Measurements from ENCODE around the gene PPP4C.
"Not testable (repeated sequence)": the region's sequence is repeated elsewhere in the genome, so short reads cannot be mapped to it uniquely, and the experiment has no call there.

The PPP4C gene

DNA sequence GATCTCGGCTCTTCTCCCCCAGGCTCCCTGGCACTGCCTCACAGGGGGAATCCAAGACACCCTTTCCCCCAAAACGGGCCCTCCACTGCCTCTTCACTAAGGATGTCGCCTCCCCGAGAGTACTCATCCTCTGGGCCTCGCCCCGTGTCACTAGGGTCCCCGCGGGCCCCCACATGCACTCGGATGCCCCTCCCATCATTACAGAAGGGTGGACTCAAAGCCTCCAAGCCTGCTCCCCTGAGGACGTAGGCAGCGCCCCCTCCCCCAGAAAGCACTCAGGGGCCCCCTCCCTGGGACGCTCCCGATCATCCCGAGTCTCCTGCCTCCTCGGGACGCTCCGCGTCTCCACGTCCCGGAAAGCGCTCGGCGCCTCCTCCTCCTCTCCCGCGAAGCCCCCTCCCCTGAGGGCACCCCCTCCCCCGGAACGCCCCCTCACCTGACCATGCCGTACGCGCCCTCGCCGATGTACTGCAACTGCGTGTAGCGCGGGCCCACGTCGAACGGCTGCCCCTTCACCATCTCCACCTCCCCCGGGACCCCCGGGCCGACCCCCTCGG lies 46.9 kb downstream of the PPP4C start:
- DNase-seq = peak in 12 of 51 donors; percentile 36 to 78 (median 60)

DNA sequence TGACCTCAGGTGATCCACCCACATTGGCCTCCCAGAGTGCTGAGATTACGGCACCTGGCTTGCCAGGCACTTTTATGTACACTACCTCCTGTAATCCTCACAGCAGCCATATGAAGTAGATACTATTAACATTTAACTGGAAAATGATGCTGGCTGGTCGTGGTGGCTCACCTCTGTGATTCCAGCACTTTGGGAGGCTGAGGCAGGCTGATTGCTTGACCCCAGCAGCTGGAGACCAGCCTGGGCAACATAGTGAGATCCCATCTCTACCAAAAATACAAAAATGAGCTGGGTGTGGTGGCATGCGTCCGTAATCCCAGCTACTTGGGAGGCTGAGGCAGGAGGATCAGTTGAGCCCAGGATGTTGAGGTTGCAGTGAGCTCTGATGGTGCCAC lies 49.2 kb downstream of the PPP4C start:
- no peak for DNase-seq

DNA sequence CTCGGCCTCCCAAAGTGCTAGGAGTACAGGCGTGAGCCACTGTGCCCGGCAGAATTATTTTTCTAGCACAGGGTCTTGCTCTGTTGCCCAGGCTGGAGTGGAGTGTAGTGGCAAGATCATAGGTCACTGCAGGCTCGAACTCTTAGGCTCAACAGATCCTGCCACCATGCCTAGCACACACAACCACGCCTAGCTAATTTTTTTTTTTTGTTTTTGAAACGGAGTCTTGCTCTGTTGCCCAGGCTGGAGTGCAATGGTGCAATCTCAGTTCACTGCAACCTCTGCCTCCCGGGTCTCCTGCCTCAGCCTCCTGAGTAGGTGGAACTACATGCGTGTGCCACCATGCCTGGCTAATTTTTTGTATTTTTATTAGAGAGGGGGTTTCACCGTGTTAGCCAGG lies 49.9 kb downstream of the PPP4C start:
- DNase-seq = not testable (repeated sequence)

DNA sequence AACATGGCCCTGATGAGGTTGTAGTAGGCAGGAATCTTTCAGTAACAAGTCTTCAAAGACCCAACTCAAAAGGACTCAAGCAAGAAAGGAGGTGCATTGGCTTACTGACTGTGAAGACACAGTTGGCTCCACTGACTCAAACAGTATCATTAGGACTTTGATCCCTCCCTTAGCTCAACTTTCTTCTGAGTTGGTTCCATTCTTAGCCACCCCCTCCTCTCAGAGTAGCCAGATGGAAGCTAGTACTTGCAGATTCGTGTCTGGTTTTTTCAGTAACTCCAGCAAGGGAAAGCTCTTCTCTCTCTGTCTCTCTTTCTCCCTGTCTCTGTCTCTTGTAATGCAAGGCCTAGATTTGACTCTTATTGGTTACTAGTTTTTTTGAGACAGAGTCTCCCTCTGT lies 52.2 kb downstream of the PPP4C start:
- no peak for DNase-seq

DNA sequence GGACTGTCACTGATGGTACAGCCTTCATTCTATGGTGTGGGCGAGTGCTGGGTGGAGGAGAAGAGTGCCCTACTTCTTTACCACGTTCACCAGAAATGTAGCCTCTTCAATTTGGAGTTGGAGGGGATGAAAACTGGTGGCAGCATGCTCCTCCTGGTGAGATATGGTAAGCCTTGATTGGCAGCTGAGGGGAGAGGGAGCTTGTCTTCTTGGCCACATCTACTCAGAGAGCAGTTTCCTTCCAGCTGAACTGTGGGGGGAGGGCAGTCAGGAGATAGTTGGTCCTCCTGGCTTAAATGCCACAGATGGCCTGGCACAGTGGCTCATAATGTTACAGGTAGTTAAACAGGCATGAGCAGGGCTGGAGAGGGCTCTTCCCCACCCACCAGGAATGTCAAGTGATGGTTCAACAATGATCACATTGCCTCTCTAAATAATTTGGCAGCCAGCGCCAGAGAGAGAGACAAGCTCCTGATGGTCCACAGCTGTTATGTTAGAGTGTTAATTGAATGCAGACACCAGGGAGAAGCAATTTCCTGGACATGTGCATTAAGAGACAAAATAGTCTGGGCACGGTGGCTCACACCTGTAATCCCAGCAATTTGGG lies 56.2 kb downstream of the PPP4C start:
- DNase-seq = no peak

DNA sequence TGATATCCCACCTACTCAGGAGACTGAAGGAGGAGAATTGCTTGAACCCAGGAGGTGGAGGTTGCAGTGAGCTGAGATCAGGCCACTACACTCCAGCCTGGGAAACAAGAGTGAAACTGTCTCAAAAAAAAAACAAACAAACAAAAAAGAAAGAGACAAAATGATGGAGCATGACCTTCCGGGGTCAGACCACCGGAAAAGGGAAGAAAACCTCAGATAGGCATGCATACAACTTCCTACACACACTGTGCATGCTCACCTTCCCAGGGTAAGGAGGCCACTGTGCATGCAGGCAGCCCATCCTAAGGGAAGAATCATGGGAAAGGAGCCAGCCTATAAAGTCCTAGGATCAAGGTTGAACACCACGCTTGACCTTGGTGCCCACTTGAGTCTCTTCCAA lies 56.8 kb downstream of the PPP4C start:
- DNase-seq = no peak
